Right lobe of liver (tissue), 6 donors: ENCODE data around the gene CDHR5. TPM values are rescaled to one million over a fixed set of nuclear protein-coding genes. Genes with fewer than 3 reads are reported as not detected.
A peak's percentile ranks its signal among the peaks of the same experiment; 100 is the strongest.

Experiments used
- ATAC-seq, 4 donors: fragments of 200-7000 bp; cut with Tn5 transposase; one replicate each; pipeline ENCODE4 v1.9.1; 2020; ENCODE audit warnings: mild to moderate bottlenecking in 4 of 4, moderate library complexity in 4 of 4
- DNase-seq, 3 donors: peaks; one replicate each; pipeline ENCODE4 v3.0.0-alpha.2; 2020
- H3K27ac ChIP-seq, 3 donors: fragments of 200-600 bp; one replicate each; pipeline ENCODE4 v1.8.0; 2022
- H3K27me3 ChIP-seq, 2 donors: fragments of 200-600 bp; one replicate each; pipeline ENCODE4 v1.8.0; 2022
- H3K36me3 ChIP-seq, 4 donors: fragments of 200-600 bp; sonication (generic) in 1 of 4; one replicate each; pipeline versions ENCODE4 v1.5.1 to v1.8.0; 2017 to 2022; ENCODE audit warnings: control low read depth in 1 of 4
- H3K4me1 ChIP-seq, 4 donors: fragments of 200-600 bp; sonication (generic) in 1 of 4; one replicate each; pipeline versions ENCODE4 v1.5.1 to v1.8.0; 2017 to 2022; ENCODE audit warnings: control low read depth in 1 of 4
- H3K4me3 ChIP-seq, 3 donors: fragments of 200-600 bp; one replicate each; pipeline ENCODE4 v1.8.0; 2022
- H3K9me3 ChIP-seq, 4 donors: fragments of 200-600 bp; sonication (generic) in 1 of 4; one replicate each; pipeline versions ENCODE4 v1.5.1 to v1.8.0; 2017 to 2022; ENCODE audit warnings: control low read depth in 1 of 4
- CTCF ChIP-seq, 4 donors: fragments of 200-600 bp in 3 of 4; fragments of 450-650 bp in 1 of 4; IDR thresholded peaks; one replicate each; pipeline versions ENCODE4 v1.5.1 to v1.8.0; 2016 to 2022; ENCODE audit warnings: antibody characterized with exemption in 4 of 4, mild to moderate bottlenecking in 2 of 4
- POLR2A ChIP-seq: fragments of 450-650 bp; IDR thresholded peaks from one replicate; pipeline ENCODE4 v1.6.1; 2017; ENCODE audit warnings: antibody characterized with exemption, mild to moderate bottlenecking
- WGBS: methylation state at CpG from one replicate; pipeline ENCODE4 v1.1.6; 2018; ENCODE audit warnings: low coverage, low lambda C conversion rate; ENCODE audit not compliant: insufficient coverage; ENCODE audit errors: missing lambda C conversion rate; 5-methylcytosine and 5-hydroxymethylcytosine counted together
- intact Hi-C, 2 donors: fragments of 100-400 bp; cut with DNase I; formaldehyde crosslinking; loops; one replicate each; pipeline versions ENCODE4 v1.11.2 to v1.14.1; 2022
- total RNA-seq, 6 experiments: library from RNA; depleted of rRNA in 2 of 6; stranded (reverse); fragments of >200 nt in 2 of 6; fragmentation: NEBNext Ultra II Directional in 3 of 6; extraction: Animal tissue kit (Norgen Biotek cat#: 25700) in 3 of 6; gene quantifications; one replicate each; pipeline versions ENCODE4 v1.1.0 to v1.2.4, GENCODE V29; 2016 to 2023
- donor health status: DM: no; HTN: yes; CAD: no.
- donor health status: DM: no; HTN: no; CAD: no.
- donor health status: DM: no; HTN: no; CAD: no.
- donor health status: DM: no; HTN: yes; CAD: no.
- donor health status: DM: no; HTN: yes; CAD: no.

CDHR5 gene
- total RNA-seq, 6 experiments from 2014 or later: 59.4 to 162 (median 80.7) TPM

GRCh38 chr11:613369-613968 is 11.3 kb downstream of the CDHR5 start:
- 20% methylated on average over 1 of the region's 36 CpGs for WGBS
- intact Hi-C loops: loop anchor here in 1 of 2 donors (5.0 kb wide), 1 partner anchor 56 kb away; no protein-coding TSS in a partner anchor
- Histone ChIP-seq H3K4me3 (peak overlapping the region in 1 of 3 donors; percentile 73), H3K4me1 (peaks cover 0 to 57% (median 27%) of the 10 kb centered on the region in 4 donors), H3K27ac (peak overlapping the region in 1 of 3 donors; percentile 85), H3K9me3 (no peaks in the 10 kb centered on the region), H3K36me3 (peaks cover under 1 to 43% (median 24%) of the 10 kb centered on the region in 4 donors), H3K27me3 (no peaks in the 10 kb centered on the region)
- ATAC-seq: peak; percentile 2 to 34 (median 17)
- peak; percentile 42 for TF ChIP-seq POLR2A
- no peak for TF ChIP-seq CTCF (IDR thresholded peaks at IDR 0.05)
- peak; percentile 83 to 89 (median 88) for DNase-seq

- intact Hi-C loops: loop anchor here in 1 of 2 donors (5.0 kb wide), 1 partner anchor 56 kb away; no protein-coding TSS in a partner anchor
Measured at GRCh38 chr11:612961-613300, 11.8 kb downstream of the CDHR5 start.

GRCh38 chr11:612201-612960 is 12.4 kb downstream of the CDHR5 start:
- DNase-seq (peak; percentile 77 to 96 (median 91)), ATAC-seq (peak; percentile 26 to 50 (median 38))
- intact Hi-C loops: loop anchor here in 1 of 2 donors (5.0 kb wide), 1 partner anchor 55 kb away; no protein-coding TSS in a partner anchor
- Histone ChIP-seq H3K27ac (peak overlapping the region in 2 of 3 donors; percentile 28 to 64), H3K9me3 (no peaks in the 10 kb centered on the region), H3K4me3 (no peak overlapping the region), H3K4me1 (peaks cover 0 to 63% (median 31%) of the 10 kb centered on the region in 4 donors), H3K36me3 (peaks cover 6 to 54% (median 30%) of the 10 kb centered on the region in 4 donors), H3K27me3 (no peaks in the 10 kb centered on the region)
- WGBS: 18% methylated on average over 3 of the region's 27 CpGs
- peak; percentile 32 to 50 (median 44) for TF ChIP-seq CTCF (IDR thresholded peaks at IDR 0.05)
- no peak for TF ChIP-seq POLR2A

More at GRCh38 chr11:612961-613300, 11.8 kb downstream of the CDHR5 start:
- TF ChIP-seq CTCF (IDR thresholded peaks at IDR 0.05) (no peak), POLR2A (no peak)
- peaks cover 6 to 48% (median 26%) of the 10 kb centered on the region in 4 donors for H3K36me3 ChIP-seq
- DNase-seq (no peak), ATAC-seq (no peak)
- no peak overlapping the region for H3K4me3 ChIP-seq
- peaks cover 0 to 57% (median 28%) of the 10 kb centered on the region in 4 donors for H3K4me1 ChIP-seq
- no CpG with 5 or more reads among the region's 10 CpGs for WGBS
- H3K27me3 ChIP-seq: no peaks in the 10 kb centered on the region
- peak overlapping the region in 1 of 3 donors; percentile 53 for H3K27ac ChIP-seq
- no peaks in the 10 kb centered on the region for H3K9me3 ChIP-seq

- peaks cover 6 to 64% (median 34%) of the 10 kb centered on the region in 4 donors for H3K36me3 ChIP-seq
- ATAC-seq: peak in 2 of 4 donors; percentile 1 to 3
- DNase-seq: peak in 2 of 3 donors; percentile 79 to 80
- no peaks in the 10 kb centered on the region for H3K9me3 ChIP-seq
- H3K4me3 ChIP-seq: no peak overlapping the region
- TF ChIP-seq POLR2A: no peak
- no peak for TF ChIP-seq CTCF (IDR thresholded peaks at IDR 0.05)
- peak overlapping the region in 1 of 3 donors; percentile 64 for H3K27ac ChIP-seq
- intact Hi-C loops: loop anchor here in 1 of 2 donors (5.0 kb wide), 1 partner anchor 54 kb away; no protein-coding TSS in a partner anchor
- no peaks in the 10 kb centered on the region for H3K27me3 ChIP-seq
- H3K4me1 ChIP-seq: peaks cover 0 to 67% (median 33%) of the 10 kb centered on the region in 4 donors
- 43% methylated on average over 9 of the region's 49 CpGs for WGBS
Measured at GRCh38 chr11:611001-611996, 13.5 kb downstream of the CDHR5 start.
